GM20000 (cell line): ENCODE measurements around the gene DIAPH3.

Source experiments
- DNase-seq: peaks from one replicate; pipeline ENCODE4 v3.0.0; 2012; ENCODE audit warnings: low spot score
- TF ChIP-seq, protein P1 (sequence below): IDR thresholded peaks from 2 replicates; pipeline ENCODE4 v1.5.1; 2012; ENCODE audit warnings: mild to moderate bottlenecking, control low read depth; ENCODE audit errors: extremely low read depth, missing control alignments

The DIAPH3 gene

GRCh38 chr13:59774491-59774971 lies 389.2 kb downstream of the DIAPH3 start:
- no peak for DNase-seq

DNA sequence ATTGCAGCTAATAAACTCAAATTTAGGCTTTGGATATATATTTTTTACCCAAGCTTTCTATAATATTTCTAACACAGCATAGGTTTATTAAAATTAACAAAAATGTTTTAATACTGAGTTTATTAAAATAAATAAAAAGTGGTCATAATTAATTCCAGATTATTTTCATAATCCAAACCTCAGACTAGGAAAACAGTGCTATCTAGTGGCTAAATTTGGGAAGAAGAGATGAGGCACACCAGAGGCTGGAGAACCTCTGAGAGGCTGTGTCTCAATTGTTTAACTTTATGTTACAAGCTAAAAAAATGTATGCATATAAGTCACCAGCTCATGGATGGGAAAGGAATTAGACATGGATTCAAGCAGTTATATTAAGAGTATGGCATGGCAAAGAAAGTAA lies 392.5 kb downstream of the DIAPH3 start:
- no peak for DNase-seq
- TF ChIP-seq, protein P1, sequence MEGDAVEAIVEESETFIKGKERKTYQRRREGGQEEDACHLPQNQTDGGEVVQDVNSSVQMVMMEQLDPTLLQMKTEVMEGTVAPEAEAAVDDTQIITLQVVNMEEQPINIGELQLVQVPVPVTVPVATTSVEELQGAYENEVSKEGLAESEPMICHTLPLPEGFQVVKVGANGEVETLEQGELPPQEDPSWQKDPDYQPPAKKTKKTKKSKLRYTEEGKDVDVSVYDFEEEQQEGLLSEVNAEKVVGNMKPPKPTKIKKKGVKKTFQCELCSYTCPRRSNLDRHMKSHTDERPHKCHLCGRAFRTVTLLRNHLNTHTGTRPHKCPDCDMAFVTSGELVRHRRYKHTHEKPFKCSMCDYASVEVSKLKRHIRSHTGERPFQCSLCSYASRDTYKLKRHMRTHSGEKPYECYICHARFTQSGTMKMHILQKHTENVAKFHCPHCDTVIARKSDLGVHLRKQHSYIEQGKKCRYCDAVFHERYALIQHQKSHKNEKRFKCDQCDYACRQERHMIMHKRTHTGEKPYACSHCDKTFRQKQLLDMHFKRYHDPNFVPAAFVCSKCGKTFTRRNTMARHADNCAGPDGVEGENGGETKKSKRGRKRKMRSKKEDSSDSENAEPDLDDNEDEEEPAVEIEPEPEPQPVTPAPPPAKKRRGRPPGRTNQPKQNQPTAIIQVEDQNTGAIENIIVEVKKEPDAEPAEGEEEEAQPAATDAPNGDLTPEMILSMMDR = no peak

More at GRCh38 chr13:59774491-59774971, 389.2 kb downstream of the DIAPH3 start:
- TF ChIP-seq, protein P1 = no peak

- TF ChIP-seq, protein P1 = no peak
These were observed 393.3 kb downstream of the DIAPH3 start for GRCh38 chr13:59770451-59770850.

DNA sequence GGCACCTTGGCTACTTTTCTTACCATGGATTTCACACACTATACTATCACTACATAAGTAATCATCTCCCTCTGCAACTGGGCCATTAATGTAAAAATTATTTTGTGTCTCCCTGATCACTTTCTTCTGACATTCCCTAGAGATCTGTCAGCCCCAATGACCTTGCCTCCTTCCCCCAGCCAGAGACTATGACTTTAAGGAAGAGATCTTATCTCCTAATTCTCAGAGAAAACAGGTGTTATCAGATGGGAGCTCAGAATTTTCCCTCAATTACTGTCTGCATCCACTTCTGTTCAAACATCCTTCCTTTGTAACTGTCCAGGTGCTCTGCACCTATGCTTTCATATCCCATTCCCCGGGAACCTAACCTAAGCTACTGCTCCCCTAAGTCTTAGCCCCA lies 397.5 kb downstream of the DIAPH3 start:
- TF ChIP-seq, protein P1 = no peak
- no peak for DNase-seq

More at GRCh38 chr13:59770451-59770850, 393.3 kb downstream of the DIAPH3 start:
- no peak for DNase-seq

DNA sequence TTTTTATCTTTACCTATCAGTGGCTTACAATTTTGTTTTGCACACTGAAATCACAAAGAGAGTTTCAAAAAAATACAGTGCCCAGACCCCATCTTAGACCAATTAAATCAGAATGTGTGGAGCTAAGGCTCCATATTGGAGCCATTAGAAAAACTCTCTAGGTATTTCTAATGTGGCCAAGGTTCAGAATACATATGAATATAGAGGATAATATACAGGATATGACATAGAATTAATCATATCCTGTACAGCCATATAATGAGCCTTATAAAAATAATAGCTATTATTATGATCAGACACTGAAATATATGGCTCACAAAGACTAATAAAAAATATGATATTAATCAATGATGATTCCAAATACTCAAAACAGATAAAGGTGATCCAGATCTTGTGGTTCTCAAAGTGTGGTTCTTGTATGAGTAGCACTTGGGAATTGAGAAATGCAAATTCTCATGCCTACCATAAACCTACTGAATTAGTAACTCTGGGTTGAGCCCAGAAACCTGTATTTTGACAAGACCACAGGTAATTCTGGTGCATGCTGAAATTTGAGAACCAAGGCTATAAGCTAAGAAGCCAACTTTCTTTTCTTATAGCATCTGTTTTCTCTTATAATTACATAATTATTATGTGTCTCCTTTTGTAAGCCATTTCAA lies 408.0 kb downstream of the DIAPH3 start:
- TF ChIP-seq, protein P1 = no peak
- no peak for DNase-seq

DNA sequence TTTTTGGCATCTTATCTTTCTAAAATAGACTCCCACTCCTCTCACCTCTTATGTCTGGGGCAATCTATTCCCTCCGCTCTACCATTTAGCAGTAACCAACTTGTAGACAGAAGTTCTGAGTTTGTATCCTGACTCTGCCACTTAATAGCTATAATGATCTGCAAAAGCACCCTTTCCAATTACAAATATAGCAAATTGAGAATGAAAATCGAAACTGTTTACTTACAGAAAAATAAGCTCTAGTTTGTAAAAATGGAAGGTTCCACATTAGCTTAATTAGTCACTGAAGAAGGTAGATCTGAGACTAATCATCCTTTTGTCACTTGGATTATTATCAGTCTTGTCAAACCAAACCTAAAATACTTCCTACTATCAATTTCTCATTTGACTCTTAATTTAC lies 409.3 kb downstream of the DIAPH3 start:
- TF ChIP-seq, protein P1 = no peak
- no peak for DNase-seq

GRCh38 chr13:59750860-59751259 lies 412.9 kb downstream of the DIAPH3 start:
- TF ChIP-seq, protein P1 = no peak
- no peak for DNase-seq
